Renal pelvis (tissue), 4 donors: ENCODE measurements around the gene FAM13B. TPM values are rescaled to one million over a fixed set of nuclear protein-coding genes. Genes with fewer than 3 reads are reported as not detected.

ENCODE experiments used
- DNase-seq: peaks from one replicate; pipeline ENCODE4 v3.0.0-alpha.2; 2013
- polyA plus RNA-seq, 3 donors: library from polyadenylated mRNA; unstranded; fragments of 120-200 nt; gene quantifications; one replicate each; pipeline ENCODE4 v1.2.1, GENCODE V29; 2013; ENCODE audit not compliant: insufficient read length in 3 of 3

FAM13B gene
- polyA plus RNA-seq, 3 donors = 46.9 to 61.2 (median 54.2) TPM

GRCh38 chr5:137902408-137903133, 130.3 kb downstream of the FAM13B start:
- DNase-seq = no peak

DNA sequence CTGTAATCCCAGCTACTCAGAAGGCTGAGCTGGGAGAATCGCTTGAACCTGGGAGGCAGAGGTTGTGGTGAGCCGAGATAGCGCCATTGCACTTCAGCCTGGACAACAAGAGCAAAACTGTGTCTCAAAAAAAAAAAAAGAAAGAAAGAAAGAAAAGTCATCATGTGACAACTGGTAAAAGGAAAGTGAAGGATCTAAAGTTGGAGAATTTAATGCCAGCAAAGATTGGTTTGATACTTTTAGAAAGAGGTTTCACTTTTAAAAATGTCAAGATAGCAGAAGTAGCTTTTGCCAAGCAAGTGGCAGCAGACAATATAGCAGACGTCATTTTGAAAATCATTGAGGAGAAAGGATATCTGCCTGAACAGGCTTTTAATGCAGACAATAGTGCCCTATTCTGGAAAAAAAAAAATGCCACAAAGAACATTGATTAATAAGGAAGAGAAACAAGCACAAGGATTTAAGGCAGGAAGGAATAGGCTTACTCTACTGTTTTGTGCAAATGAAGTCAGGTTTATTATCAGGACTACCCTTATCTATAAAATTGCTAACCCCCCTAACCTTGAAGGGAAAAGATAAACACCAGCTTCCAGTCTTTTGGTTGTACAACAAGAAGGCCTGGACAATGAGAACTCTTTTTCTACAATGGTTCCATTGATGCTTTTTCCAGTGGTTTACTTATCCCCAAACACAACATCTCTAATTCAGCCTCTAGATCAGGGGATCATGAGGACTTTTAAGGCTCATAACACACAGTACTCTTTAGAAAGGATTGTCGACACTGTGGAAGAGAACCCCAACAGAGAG, 131.7 kb downstream of the FAM13B start:
- no peak for DNase-seq

- no peak for DNase-seq
These were observed 133.4 kb downstream of the FAM13B start for GRCh38 chr5:137899493-137899892.

DNA sequence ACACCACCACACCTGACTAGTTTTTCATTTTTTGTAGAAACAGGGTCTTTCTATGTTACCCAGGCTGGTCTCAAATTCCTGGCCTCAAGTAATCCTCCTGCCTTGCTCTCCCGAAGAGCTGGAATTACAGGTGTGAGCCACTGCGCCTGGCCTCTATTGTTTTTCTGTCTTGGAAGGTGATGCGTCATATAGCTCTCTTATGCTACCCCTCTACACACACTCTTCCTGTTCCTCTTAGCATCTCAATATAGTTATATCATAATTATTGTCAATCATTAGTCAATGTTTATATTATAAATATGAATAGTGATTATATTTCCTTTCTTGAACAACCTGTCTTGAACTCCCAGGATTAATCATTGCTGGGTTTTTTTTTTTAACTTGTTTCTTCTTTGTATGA, 136.3 kb downstream of the FAM13B start:
- DNase-seq = no peak

- DNase-seq = no peak
These were observed 138.3 kb downstream of the FAM13B start for GRCh38 chr5:137894586-137894985.

GRCh38 chr5:137891849-137892248, 141.0 kb downstream of the FAM13B start:
- no peak for DNase-seq

- no peak for DNase-seq
These were observed 142.0 kb downstream of the FAM13B start for GRCh38 chr5:137890845-137891244.

GRCh38 chr5:137888863-137889759, 143.8 kb downstream of the FAM13B start, which contains the start of gene PKD2L2:
TSS of gene PKD2L2 (plus strand) at chr5:137889457. CDS start at chr5:137889492, 35 bp downstream.
- peak; percentile 86 for DNase-seq

DNA sequence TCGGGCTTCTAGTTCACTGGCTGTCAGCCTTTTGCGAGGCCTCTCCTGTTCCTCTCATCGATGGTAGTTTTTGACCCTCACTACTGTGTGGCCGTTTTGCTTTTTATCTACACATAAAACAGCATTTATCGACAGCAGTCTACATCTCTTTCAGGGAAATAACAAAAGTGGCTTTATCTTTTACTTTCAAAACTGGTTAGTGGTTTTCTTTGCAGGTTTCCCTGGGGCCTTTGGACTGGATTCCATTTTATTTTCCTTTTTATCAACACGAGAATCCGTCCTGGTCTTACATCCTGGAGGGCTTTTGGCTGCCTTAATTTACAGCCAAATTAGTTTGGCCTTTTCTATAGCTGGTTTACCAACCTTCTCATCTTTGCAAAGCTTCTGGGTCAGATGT, 144.4 kb downstream of the FAM13B start:
- no peak for DNase-seq

Other genes starting within 250 kb of the FAM13B start
- 1 to 10 TPM in 1 of 3 donors, under 1 TPM in 2; 0.62 to 1.7 (median 0.86) TPM for gene MYOT, start 165.2 kb downstream of the FAM13B start, polyA plus RNA-seq
- under 1 TPM; 0.26 to 0.58 (median 0.53) TPM for gene PKD2L2, start 143.6 kb downstream of the FAM13B start, polyA plus RNA-seq
- under 1 TPM; 0.09 to 0.25 (median 0.12) TPM for gene WNT8A, start 51.0 kb upstream of the FAM13B start, polyA plus RNA-seq
- gene NME5, start 106.3 kb upstream of the FAM13B start, polyA plus RNA-seq = 10 to 100 TPM; 16.8 to 26.5 (median 25.8) TPM
- gene BRD8, start 145.6 kb upstream of the FAM13B start, polyA plus RNA-seq = 100 to 1,000 TPM; 113 to 197 (median 169) TPM
- 10 to 100 TPM; 40.5 to 50.7 (median 41.1) TPM for gene KIF20A, start 146.0 kb upstream of the FAM13B start, polyA plus RNA-seq
- gene CDC23, start 180.2 kb upstream of the FAM13B start, polyA plus RNA-seq = 10 to 100 TPM; 56.0 to 66.7 (median 60.3) TPM
- gene GFRA3, start 241.5 kb upstream of the FAM13B start, polyA plus RNA-seq = 1 to 10 TPM; 3.1 to 4.6 (median 3.2) TPM